Measurements from ENCODE around the gene NMNAT3.

- TF ChIP-seq CTCF (IDR thresholded peaks at IDR 0.05): no peak
- no peak for TF ChIP-seq POLR2A (IDR thresholded peaks at IDR 0.05)
Measured at GRCh38 chr3:139646512-139646911, 31.3 kb downstream of the NMNAT3 start.

All from adrenal gland (tissue), 5 donors.